HL-60 (cell line): ENCODE results near the gene LRP1-AS.

Experiments
- DNase-seq, 2 experiments: peaks; one replicate each; pipeline ENCODE4 v3.0.0-alpha.2; 2010 to 2020; ENCODE audit warnings: low read depth in 1 of 2, low spot score in 1 of 2
- H3K27ac ChIP-seq: fragments of 250-450 bp; sonication (Bioruptor Pico); replicated peaks from 2 replicates; pipeline ENCODE4 v1.5.1; 2020; ENCODE audit warnings: mild to moderate bottlenecking, moderate library complexity
- H3K27me3 ChIP-seq: fragments of 250-450 bp; sonication (Bioruptor Pico); 2 replicates; pipeline ENCODE4 v1.5.1; 2021; ENCODE audit warnings: mild to moderate bottlenecking, moderate library complexity; ENCODE audit not compliant: insufficient read depth, poor library complexity, severe bottlenecking
- H3K4me3 ChIP-seq: replicated peaks from 2 replicates; pipeline ENCODE4 v1.5.1; 2011; ENCODE audit warnings: mild to moderate bottlenecking, control low read depth, low read length; ENCODE audit not compliant: insufficient read depth
- GABPA ChIP-seq: IDR thresholded peaks from 2 replicates; pipeline ENCODE4 v1.6.1; 2012; ENCODE audit warnings: low read depth
- POLR2AphosphoS5 ChIP-seq: IDR thresholded peaks from 2 replicates; pipeline ENCODE4 v1.6.1; 2012; ENCODE audit warnings: low read depth
- SPI1 ChIP-seq: IDR thresholded peaks from 2 replicates; pipeline ENCODE4 v1.6.1; 2012; ENCODE audit warnings: low read depth, mild to moderate bottlenecking, borderline replicate concordance
- TF ChIP-seq, protein P1 (sequence below): IDR thresholded peaks from 2 replicates; pipeline ENCODE4 v1.6.1; 2012; ENCODE audit warnings: low read depth; ENCODE audit not compliant: insufficient replicate concordance
- TF ChIP-seq, protein P2 (sequence below): IDR thresholded peaks from one replicate; pipeline ENCODE4 v1.5.1; 2011; ENCODE audit warnings: low read length, control low read depth, inconsistent platforms; ENCODE audit not compliant: insufficient read depth

The LRP1-AS gene

DNA sequence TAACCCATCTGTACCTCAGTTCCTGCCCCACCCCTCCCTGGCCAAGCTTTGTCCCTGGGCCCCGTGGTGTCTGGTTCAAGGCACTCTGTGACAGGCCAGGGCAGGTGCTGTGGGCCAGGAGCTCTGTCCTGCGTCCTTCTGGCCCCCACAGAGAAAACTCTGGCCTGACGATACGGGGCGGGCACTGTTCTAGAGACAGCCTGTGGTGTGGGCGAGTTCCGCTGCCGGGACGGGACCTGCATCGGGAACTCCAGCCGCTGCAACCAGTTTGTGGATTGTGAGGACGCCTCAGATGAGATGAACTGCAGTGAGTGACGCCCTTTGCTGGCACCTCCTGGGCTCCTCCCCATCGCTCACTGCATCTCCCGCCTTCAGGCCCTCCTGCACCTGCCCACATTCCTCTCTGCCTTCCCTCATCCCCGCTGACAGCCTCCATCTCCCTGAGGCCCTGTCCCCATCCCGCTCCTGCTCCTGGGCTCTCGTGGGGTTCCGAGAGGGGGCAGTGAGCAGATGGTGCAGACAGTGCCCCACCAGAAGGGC is 46.4 kb upstream of the LRP1-AS start:
- Histone ChIP-seq H3K27me3 (peaks cover 14% of the 10 kb centered on the region), H3K4me3 (no peak overlapping the region), H3K27ac (no peak overlapping the region)
- DNase-seq, result no peak
- TF ChIP-seq POLR2AphosphoS5, result no peak
- TF ChIP-seq, protein P1, sequence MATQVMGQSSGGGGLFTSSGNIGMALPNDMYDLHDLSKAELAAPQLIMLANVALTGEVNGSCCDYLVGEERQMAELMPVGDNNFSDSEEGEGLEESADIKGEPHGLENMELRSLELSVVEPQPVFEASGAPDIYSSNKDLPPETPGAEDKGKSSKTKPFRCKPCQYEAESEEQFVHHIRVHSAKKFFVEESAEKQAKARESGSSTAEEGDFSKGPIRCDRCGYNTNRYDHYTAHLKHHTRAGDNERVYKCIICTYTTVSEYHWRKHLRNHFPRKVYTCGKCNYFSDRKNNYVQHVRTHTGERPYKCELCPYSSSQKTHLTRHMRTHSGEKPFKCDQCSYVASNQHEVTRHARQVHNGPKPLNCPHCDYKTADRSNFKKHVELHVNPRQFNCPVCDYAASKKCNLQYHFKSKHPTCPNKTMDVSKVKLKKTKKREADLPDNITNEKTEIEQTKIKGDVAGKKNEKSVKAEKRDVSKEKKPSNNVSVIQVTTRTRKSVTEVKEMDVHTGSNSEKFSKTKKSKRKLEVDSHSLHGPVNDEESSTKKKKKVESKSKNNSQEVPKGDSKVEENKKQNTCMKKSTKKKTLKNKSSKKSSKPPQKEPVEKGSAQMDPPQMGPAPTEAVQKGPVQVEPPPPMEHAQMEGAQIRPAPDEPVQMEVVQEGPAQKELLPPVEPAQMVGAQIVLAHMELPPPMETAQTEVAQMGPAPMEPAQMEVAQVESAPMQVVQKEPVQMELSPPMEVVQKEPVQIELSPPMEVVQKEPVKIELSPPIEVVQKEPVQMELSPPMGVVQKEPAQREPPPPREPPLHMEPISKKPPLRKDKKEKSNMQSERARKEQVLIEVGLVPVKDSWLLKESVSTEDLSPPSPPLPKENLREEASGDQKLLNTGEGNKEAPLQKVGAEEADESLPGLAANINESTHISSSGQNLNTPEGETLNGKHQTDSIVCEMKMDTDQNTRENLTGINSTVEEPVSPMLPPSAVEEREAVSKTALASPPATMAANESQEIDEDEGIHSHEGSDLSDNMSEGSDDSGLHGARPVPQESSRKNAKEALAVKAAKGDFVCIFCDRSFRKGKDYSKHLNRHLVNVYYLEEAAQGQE, result no peak
- TF ChIP-seq SPI1, result no peak
- TF ChIP-seq, protein P2, sequence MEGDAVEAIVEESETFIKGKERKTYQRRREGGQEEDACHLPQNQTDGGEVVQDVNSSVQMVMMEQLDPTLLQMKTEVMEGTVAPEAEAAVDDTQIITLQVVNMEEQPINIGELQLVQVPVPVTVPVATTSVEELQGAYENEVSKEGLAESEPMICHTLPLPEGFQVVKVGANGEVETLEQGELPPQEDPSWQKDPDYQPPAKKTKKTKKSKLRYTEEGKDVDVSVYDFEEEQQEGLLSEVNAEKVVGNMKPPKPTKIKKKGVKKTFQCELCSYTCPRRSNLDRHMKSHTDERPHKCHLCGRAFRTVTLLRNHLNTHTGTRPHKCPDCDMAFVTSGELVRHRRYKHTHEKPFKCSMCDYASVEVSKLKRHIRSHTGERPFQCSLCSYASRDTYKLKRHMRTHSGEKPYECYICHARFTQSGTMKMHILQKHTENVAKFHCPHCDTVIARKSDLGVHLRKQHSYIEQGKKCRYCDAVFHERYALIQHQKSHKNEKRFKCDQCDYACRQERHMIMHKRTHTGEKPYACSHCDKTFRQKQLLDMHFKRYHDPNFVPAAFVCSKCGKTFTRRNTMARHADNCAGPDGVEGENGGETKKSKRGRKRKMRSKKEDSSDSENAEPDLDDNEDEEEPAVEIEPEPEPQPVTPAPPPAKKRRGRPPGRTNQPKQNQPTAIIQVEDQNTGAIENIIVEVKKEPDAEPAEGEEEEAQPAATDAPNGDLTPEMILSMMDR, result no peak
- TF ChIP-seq GABPA, result no peak

DNA sequence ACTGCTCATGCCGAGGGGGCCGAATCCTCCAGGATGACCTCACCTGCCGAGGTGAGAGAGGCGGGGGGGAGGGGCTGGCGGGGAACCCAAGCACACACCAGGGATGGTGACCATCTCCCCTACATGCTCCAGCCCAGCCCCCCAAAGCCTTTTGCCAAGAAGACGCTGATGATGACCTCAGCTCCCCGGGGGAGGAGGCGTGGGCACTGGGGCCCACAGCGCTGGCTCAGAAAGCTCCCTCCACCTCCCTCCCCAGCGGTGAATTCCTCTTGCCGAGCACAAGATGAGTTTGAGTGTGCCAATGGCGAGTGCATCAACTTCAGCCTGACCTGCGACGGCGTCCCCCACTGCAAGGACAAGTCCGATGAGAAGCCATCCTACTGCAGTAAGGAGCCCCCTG is 45.5 kb upstream of the LRP1-AS start:
- Histone ChIP-seq H3K27ac (no peak overlapping the region), H3K27me3 (peaks cover 14% of the 10 kb centered on the region), H3K4me3 (no peak overlapping the region)
- no peak for TF ChIP-seq GABPA
- DNase-seq, result no peak

DNA sequence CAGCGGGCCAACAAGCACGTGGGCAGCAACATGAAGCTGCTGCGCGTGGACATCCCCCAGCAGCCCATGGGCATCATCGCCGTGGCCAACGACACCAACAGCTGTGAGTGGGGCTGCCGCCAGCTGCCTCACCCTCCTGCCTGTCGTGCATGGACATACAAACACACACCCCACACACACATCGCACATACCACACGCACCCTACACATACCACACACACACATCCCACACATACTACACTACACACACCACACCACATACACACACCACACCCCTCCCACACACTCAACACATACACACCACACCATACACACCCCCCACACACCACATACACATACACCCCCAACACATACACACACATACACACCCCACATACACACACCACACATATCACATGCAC is 44.0 kb upstream of the LRP1-AS start:
- TF ChIP-seq, protein P1, result no peak
- TF ChIP-seq, protein P2, result no peak
- TF ChIP-seq GABPA (no peak), POLR2AphosphoS5 (no peak), SPI1 (no peak)
- no peak for DNase-seq
- no peak overlapping the region for H3K4me3 ChIP-seq
- H3K27ac ChIP-seq, result no peak overlapping the region
- H3K27me3 ChIP-seq, result peaks cover 14% of the 10 kb centered on the region

DNA sequence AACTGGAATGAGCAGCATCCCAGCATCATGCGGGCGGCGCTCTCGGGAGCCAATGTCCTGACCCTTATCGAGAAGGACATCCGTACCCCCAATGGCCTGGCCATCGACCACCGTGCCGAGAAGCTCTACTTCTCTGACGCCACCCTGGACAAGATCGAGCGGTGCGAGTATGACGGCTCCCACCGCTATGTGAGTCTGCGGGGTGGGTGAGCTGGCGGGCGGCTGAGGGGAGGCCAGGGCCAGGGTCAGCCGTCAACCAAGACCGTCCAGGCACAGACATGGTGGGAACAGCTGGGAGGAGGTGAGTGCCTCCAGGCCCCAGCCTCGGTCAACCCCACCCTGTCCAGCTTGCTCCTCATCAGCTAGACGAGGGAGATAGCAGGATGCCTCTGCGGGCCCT is 43.4 kb upstream of the LRP1-AS start:
- TF ChIP-seq, protein P2, result no peak
- Histone ChIP-seq H3K4me3 (no peak overlapping the region), H3K27me3 (peaks cover 14% of the 10 kb centered on the region), H3K27ac (no peak overlapping the region)
- DNase-seq, result no peak
